ENCODE results near the gene TENT5A.

The TENT5A gene

DNA sequence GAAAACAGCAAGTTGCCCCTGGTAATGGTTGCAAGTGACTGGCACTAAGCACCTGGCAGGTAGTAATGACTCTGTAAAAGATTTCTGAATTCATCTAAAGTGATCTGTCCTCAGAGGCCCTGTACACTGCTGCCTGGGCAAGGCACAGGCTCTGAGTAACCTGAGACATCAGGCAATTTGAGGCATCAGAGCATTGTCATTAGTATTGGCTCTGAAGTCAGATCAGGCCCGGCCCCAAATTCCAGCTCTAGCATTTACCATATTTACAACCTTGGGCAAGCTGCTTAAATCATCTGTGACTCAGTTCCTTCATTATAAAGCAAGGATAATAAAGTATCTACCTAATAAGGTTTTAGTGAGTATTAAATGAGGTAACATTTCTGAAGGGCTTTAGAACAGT, 17.3 kb upstream of the TENT5A start:
- H3K9me3 ChIP-seq (ENCODE audit: control insufficient read depth, low read depth, low read length): no peaks in the 10 kb centered on the region
- H3K9ac ChIP-seq (ENCODE audit: low read length): no peak overlapping the region
- H3K27ac ChIP-seq (ENCODE audit: low read length): no peak overlapping the region
- H3K27me3 ChIP-seq (ENCODE audit: control insufficient read depth, insufficient read depth, low read length): no peaks in the 10 kb centered on the region
- H3K4me3 ChIP-seq (ENCODE audit: low read length): no peak overlapping the region
- H3K4me1 ChIP-seq (ENCODE audit: control insufficient read depth, low read depth, low read length): peaks cover 4% of the 10 kb centered on the region
- no peaks in the 10 kb centered on the region for H3K36me3 ChIP-seq (ENCODE audit: control insufficient read depth, low read depth, low read length)

DNA sequence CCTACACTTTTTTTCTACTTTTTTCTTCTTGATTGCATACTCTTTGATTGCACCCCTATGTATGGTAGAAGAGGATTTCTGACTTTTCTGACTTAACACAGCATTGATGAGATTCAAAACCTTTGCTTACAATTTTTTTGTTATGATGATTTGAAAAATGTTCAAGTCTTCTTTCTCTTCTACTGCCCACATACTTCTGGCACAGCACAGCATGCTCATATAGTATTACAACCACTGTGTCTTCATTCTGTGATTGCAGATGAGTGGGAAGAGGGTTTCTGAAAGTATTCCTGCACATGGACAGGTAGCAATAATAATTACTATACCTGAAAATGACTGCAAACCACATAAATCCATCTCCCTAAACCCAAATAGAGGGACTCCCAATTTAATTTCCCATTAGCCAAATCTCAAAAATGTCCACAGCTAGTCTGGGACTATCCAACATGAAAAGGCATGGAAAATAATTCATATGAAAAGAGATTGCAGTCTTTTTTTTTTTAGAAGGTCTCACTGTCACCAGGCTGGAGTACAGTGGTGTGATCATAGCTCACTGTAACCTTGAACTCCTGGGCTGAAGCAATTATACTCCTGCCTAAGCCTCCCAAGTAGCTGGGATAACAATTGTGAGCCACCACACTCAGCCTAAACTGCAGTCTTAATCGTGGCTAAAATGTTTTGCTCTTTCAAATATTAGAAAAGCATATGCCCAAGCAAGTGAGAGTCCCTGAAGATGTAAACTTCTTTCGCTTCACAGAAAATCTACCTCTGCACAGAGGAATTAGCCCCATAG, 15.9 kb upstream of the TENT5A start:
- Histone ChIP-seq H3K27me3 (ENCODE audit: control insufficient read depth, insufficient read depth, low read length) (no peaks in the 10 kb centered on the region), H3K36me3 (ENCODE audit: control insufficient read depth, low read depth, low read length) (no peaks in the 10 kb centered on the region), H3K9me3 (ENCODE audit: control insufficient read depth, low read depth, low read length) (no peaks in the 10 kb centered on the region), H3K27ac (ENCODE audit: low read length) (no peak overlapping the region), H3K9ac (ENCODE audit: low read length) (no peak overlapping the region), H3K4me3 (ENCODE audit: low read length) (no peak overlapping the region), H3K4me1 (ENCODE audit: control insufficient read depth, low read depth, low read length) (peaks cover 4% of the 10 kb centered on the region)

DNA sequence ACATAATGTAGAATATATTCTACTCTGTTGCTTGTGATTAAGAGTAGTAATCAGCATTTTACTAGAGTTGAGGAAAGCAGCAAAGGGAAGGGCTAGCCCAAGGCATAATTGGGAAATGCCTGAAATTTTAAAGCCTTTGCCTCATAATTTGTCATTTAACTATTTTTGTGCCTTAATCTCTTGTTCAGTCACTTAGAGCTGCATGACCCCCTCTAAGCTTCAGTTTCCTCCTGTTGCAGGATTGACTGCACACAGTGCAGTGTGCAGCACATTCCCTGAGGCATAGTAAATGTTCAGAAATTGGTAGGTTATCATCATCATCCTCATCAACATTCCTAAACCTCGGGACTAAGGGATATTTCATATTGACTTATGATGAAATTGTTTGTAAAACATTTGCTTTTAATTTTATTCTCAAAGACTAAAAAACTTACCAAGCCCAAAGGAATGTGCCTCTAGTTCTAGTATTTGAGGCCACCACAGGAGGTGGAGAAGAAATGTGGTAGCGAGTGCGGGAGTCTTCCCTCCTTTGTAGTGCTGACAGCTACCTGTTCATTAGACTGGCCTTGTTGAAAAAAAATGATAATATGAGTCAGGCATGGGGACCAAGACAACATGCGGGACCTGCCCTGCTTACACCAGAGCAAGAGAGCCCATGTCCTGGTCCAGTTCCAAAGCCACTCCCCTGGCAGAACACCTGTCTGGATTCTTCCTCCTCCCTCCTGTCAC, 14.8 kb upstream of the TENT5A start:
- Histone ChIP-seq H3K27me3 (ENCODE audit: control insufficient read depth, insufficient read depth, low read length) (no peaks in the 10 kb centered on the region), H3K4me1 (ENCODE audit: control insufficient read depth, low read depth, low read length) (peaks cover 4% of the 10 kb centered on the region), H3K4me3 (ENCODE audit: low read length) (no peak overlapping the region), H3K9ac (ENCODE audit: low read length) (no peak overlapping the region), H3K27ac (ENCODE audit: low read length) (no peak overlapping the region), H3K9me3 (ENCODE audit: control insufficient read depth, low read depth, low read length) (no peaks in the 10 kb centered on the region), H3K36me3 (ENCODE audit: control insufficient read depth, low read depth, low read length) (no peaks in the 10 kb centered on the region)

DNA sequence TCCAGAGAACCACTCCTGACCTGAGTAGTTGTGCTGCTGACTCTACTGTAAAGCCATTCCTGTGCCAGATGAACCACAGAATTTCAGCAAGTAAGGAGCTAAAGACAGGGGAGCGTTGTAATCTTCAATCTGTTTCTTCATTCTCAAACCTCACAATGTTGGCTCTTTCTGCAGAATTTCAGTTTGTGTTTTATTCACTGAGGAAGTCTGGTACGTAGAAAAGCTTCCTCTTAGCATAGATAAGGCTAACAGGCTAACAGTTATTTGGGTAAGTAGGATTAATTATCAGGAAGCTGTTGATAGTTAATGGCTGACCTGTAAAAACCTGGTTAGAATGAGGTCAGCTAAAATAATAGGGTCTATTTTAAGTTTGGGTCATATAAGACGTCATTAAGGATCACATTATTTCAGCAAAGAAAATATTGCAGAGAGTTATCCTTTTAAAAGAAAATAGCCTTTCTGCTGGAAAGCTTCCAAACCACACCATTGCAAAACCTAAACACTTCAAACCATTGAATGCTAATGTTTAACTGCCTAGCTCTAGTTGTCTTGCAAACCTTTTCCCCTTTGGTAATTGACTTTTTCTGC, 14.1 kb upstream of the TENT5A start:
- no peak overlapping the region for H3K4me3 ChIP-seq (ENCODE audit: low read length)
- H3K9me3 ChIP-seq (ENCODE audit: control insufficient read depth, low read depth, low read length): no peaks in the 10 kb centered on the region
- no peaks in the 10 kb centered on the region for H3K27me3 ChIP-seq (ENCODE audit: control insufficient read depth, insufficient read depth, low read length)
- peaks cover 4% of the 10 kb centered on the region for H3K4me1 ChIP-seq (ENCODE audit: control insufficient read depth, low read depth, low read length)
- no peak overlapping the region for H3K9ac ChIP-seq (ENCODE audit: low read length)
- no peaks in the 10 kb centered on the region for H3K36me3 ChIP-seq (ENCODE audit: control insufficient read depth, low read depth, low read length)
- no peak overlapping the region for H3K27ac ChIP-seq (ENCODE audit: low read length)

DNA sequence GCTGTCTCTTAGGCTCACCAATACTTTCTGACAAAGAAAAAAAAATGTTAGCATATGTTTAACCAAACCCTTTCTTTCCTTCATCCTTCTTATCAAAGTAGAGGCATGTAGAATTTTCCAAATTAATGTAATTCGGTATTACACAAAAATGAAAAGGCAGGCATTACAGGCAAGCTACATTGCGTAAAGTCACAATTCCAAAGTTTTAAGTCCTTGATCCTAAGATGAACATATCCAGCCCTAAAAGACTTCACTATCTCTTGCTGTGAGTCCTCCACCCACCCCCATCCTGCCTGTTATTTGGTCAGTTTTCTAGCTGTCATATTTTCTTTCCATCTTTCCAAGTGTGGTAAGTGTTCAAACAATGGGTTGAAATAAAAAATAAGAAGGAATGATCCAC, 12.1 kb upstream of the TENT5A start:
- Histone ChIP-seq H3K4me1 (ENCODE audit: control insufficient read depth, low read depth, low read length) (no peaks in the 10 kb centered on the region), H3K36me3 (ENCODE audit: control insufficient read depth, low read depth, low read length) (no peaks in the 10 kb centered on the region), H3K4me3 (ENCODE audit: low read length) (no peak overlapping the region)

DNA sequence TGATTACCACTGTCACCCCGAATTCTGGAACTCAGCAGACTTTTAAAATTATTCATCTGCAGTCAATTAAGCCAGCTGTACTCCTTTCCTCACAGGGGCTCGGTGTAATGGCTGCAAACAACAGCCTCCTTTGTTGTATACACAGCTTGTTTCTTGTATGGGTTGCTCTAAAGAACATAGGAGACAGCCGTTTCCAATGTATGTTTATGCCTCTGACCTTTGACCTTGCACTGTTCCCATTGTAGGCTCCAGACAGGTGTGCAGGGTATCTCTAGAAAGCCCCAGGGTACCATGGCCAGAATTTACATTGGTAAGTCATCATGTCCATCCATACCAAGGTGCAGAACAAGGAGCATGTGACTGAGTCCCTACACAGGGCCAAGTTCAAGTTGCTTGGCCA, 11.5 kb upstream of the TENT5A start:
- H3K4me3 ChIP-seq (ENCODE audit: low read length): no peak overlapping the region
- H3K9ac ChIP-seq (ENCODE audit: low read length): no peak overlapping the region
- H3K27me3 ChIP-seq (ENCODE audit: control insufficient read depth, insufficient read depth, low read length): no peaks in the 10 kb centered on the region
- no peaks in the 10 kb centered on the region for H3K4me1 ChIP-seq (ENCODE audit: control insufficient read depth, low read depth, low read length)
- no peak overlapping the region for H3K27ac ChIP-seq (ENCODE audit: low read length)
- no peaks in the 10 kb centered on the region for H3K36me3 ChIP-seq (ENCODE audit: control insufficient read depth, low read depth, low read length)
- H3K9me3 ChIP-seq (ENCODE audit: control insufficient read depth, low read depth, low read length): no peaks in the 10 kb centered on the region

More for the DNA sequence above, 12.1 kb upstream of the TENT5A start:
- Histone ChIP-seq H3K27me3 (ENCODE audit: control insufficient read depth, insufficient read depth, low read length) (no peaks in the 10 kb centered on the region), H3K27ac (ENCODE audit: low read length) (no peak overlapping the region), H3K9ac (ENCODE audit: low read length) (no peak overlapping the region), H3K9me3 (ENCODE audit: control insufficient read depth, low read depth, low read length) (no peaks in the 10 kb centered on the region)

DNA sequence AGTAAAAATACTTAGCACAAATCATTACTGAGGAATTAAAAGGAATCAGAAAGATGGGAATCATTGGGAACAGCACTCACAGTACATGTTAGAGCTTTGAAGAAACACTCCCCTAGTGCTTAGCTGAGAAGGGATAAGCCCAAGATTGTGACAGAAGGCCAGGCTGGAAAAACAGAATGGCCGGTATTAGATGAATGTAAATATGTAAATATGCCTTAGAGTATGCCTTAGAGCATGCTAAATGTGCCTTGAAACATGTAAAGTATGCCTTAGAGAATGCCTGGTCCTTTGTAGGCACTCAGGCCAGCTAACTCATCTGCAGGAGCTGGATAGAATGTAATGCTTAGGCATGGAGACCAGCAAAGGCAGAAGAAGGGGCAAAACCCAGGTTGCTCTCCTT, 10.6 kb upstream of the TENT5A start:
- Histone ChIP-seq H3K9me3 (ENCODE audit: control insufficient read depth, low read depth, low read length) (no peaks in the 10 kb centered on the region), H3K9ac (ENCODE audit: low read length) (no peak overlapping the region), H3K4me1 (ENCODE audit: control insufficient read depth, low read depth, low read length) (no peaks in the 10 kb centered on the region), H3K4me3 (ENCODE audit: low read length) (no peak overlapping the region), H3K36me3 (ENCODE audit: control insufficient read depth, low read depth, low read length) (no peaks in the 10 kb centered on the region), H3K27ac (ENCODE audit: low read length) (no peak overlapping the region), H3K27me3 (ENCODE audit: control insufficient read depth, insufficient read depth, low read length) (no peaks in the 10 kb centered on the region)

DNA sequence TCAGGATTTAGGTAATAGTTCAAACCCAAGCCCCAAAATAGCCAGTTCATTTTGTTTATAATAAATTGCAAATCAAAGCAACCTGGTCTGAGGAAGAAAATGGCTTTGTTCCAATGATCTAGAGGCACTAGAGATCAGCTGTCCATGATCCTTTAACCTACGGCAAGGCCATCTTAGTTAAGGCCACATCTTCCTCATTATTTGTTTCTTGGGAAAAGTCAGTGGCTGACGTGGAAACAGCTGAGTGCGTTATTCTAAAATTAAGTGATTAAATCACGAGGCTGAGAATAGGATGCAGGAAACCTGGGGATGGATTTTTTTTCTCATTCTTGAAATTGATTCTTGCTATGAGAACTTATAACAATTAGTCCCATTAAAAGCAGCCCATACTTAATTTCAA, 10.1 kb upstream of the TENT5A start:
- H3K36me3 ChIP-seq (ENCODE audit: control insufficient read depth, low read depth, low read length): no peaks in the 10 kb centered on the region
- no peak overlapping the region for H3K27ac ChIP-seq (ENCODE audit: low read length)

DNA sequence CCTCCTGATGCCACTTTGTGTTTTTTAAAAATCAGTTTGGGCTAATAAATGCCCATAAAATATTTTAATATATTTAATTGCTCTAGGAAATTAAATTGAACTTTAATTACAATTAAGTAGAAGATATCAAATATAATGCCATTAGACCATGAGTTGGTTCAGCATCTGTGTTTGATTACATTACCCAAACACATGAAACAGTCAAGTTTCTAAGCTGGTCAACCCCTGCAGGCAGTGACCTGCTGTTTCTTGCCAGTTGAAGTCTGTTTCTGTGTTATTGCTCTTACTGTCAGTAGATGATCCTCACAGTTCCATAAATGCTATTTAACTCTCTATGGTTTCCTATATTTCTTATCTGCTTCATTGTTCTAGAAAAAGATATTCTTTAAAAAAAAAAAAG, 9.7 kb upstream of the TENT5A start:
- no peaks in the 10 kb centered on the region for H3K36me3 ChIP-seq (ENCODE audit: control insufficient read depth, low read depth, low read length)

More for the DNA sequence above, 10.1 kb upstream of the TENT5A start:
- H3K27me3 ChIP-seq (ENCODE audit: control insufficient read depth, insufficient read depth, low read length): no peaks in the 10 kb centered on the region
- no peak overlapping the region for H3K9ac ChIP-seq (ENCODE audit: low read length)
- H3K9me3 ChIP-seq (ENCODE audit: control insufficient read depth, low read depth, low read length): no peaks in the 10 kb centered on the region
- peaks cover 2% of the 10 kb centered on the region for H3K4me1 ChIP-seq (ENCODE audit: control insufficient read depth, low read depth, low read length)
- H3K4me3 ChIP-seq (ENCODE audit: low read length): no peak overlapping the region

DNA sequence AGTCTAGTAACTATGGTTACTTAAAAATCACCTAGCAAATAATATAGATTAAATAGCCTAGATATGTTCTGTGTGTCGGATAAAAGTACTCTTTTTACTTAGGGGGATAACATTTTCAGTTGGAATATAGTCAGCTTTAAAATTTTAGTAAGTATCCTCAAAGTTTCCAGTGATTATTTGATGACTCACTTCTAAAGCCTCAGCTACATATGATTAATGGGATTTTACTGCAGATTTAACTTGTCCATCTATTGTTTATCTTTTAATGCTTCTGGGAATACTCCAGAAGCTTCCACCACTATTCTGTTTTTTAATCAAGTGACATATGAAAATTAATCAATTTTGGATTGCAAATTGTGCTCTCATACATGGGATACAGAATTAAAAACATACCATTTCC, 8.7 kb upstream of the TENT5A start:
- H3K36me3 ChIP-seq (ENCODE audit: control insufficient read depth, low read depth, low read length): no peaks in the 10 kb centered on the region

More for the DNA sequence above, 9.7 kb upstream of the TENT5A start:
- H3K4me3 ChIP-seq (ENCODE audit: low read length): no peak overlapping the region
- H3K9ac ChIP-seq (ENCODE audit: low read length): no peak overlapping the region
- H3K27me3 ChIP-seq (ENCODE audit: control insufficient read depth, insufficient read depth, low read length): no peaks in the 10 kb centered on the region
- H3K9me3 ChIP-seq (ENCODE audit: control insufficient read depth, low read depth, low read length): no peaks in the 10 kb centered on the region
- peaks cover 6% of the 10 kb centered on the region for H3K4me1 ChIP-seq (ENCODE audit: control insufficient read depth, low read depth, low read length)
- H3K27ac ChIP-seq (ENCODE audit: low read length): no peak overlapping the region

DNA sequence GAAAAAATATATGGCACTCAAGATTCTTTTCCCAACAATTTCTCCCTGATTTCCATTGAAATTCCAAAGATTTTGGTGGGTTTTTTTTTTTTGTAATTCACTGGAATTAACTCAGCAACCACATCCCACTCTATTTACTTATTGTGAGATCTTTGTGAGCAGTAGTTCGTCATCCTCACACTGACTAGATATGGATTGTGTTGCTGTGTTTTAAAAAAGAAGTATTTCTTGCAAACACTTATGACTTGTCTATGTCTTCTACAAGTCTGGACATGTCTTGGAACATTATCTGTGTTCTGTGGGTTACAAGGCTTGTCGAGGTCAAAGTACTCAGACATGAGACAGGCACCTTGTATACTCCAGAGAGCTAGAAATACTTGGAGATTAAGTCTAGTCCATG, 7.3 kb upstream of the TENT5A start:
- Histone ChIP-seq H3K4me1 (ENCODE audit: control insufficient read depth, low read depth, low read length) (peaks cover 8% of the 10 kb centered on the region), H3K4me3 (ENCODE audit: low read length) (no peak overlapping the region), H3K27me3 (ENCODE audit: control insufficient read depth, insufficient read depth, low read length) (peaks cover 6% of the 10 kb centered on the region), H3K27ac (ENCODE audit: low read length) (no peak overlapping the region), H3K9ac (ENCODE audit: low read length) (no peak overlapping the region), H3K9me3 (ENCODE audit: control insufficient read depth, low read depth, low read length) (no peaks in the 10 kb centered on the region), H3K36me3 (ENCODE audit: control insufficient read depth, low read depth, low read length) (no peaks in the 10 kb centered on the region)

More for the DNA sequence above, 8.7 kb upstream of the TENT5A start:
- Histone ChIP-seq H3K27ac (ENCODE audit: low read length) (no peak overlapping the region), H3K9me3 (ENCODE audit: control insufficient read depth, low read depth, low read length) (no peaks in the 10 kb centered on the region), H3K9ac (ENCODE audit: low read length) (no peak overlapping the region), H3K4me1 (ENCODE audit: control insufficient read depth, low read depth, low read length) (peaks cover 8% of the 10 kb centered on the region), H3K4me3 (ENCODE audit: low read length) (no peak overlapping the region), H3K27me3 (ENCODE audit: control insufficient read depth, insufficient read depth, low read length) (no peaks in the 10 kb centered on the region)
